ENCODE measurements around the gene DAD1.
A peak's percentile ranks its signal among the peaks of the same experiment; 100 is the strongest.
"Not testable (repeated sequence)": the region's sequence is repeated elsewhere in the genome, so short reads cannot be mapped to it uniquely, and the experiment has no call there.

Gene DAD1

DNA sequence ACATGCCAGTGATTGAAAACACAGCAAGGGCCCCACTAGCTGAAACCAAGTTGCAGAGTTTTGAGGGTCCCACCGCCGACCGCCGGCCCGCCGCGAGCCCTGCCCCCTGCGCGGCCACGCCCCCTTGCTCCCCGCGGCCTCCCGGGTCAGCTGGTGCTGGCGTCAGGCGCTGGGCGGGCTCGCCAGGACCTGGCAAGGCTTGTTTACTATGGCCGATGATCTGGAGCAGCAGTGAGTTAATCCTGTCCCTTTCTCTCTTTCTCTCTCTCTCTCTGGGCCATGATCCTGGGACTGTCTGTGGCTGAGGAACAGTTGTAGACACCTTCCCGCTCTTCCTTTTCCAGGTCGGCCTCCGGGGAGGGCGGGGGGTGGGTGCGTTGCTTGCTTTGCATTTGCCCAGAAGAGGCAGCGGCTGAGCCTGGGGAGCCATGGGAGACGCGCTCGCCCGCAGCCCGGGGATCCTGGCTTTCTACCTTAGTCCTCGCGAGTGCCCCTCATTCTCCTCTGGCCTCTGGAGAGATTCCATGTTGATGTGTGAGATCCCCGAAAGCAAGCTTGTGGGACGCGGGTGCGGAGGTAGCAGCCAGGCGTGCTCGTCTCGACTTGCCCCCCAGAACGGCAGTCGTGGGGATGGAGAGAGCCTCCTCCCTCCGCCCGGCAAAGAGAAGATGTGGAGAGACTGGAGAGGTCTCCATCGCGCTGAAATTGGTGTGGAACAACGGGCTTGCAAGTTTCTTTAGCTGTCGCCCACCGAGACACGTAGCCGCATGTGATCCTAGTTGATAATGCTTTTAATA lies 9.3 kb upstream of the DAD1 start, which contains the start of gene ABHD4:
TSS of gene ABHD4 (plus strand) at position 202 of the 797 bp plus-strand sequence. CDS start at position 209, 7 bp downstream.
- DNase-seq, result peak; percentile 41

GRCh38 chr14:22597771-22598098 lies 8.7 kb upstream of the DAD1 start:
- DNase-seq, result no peak

DNA sequence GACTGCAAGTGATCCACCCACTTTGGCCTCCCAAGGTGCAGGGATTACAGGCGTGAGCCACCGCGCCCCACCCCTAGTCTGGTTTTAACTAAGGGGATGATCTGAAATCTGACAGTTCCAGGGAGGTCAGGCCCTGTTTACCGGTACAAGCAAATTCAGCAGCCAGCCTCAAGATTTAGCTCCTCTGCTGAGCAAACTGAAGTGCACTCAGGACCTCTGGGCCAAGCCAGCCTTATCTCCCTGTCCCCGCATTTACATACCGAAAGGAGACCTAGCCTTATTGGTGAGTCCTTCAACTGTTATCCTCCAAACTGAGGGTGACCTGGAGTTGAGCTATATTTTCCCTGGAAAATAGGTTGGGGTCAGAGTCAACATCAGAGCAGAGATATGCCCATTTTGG lies 8.2 kb upstream of the DAD1 start:
- no peak for DNase-seq

GRCh38 chr14:22596354-22596879 lies 7.4 kb upstream of the DAD1 start:
- no peak for DNase-seq

GRCh38 chr14:22594156-22594716 lies 5.2 kb upstream of the DAD1 start:
- DNase-seq, result no peak

GRCh38 chr14:22593601-22594000 lies 4.6 kb upstream of the DAD1 start:
- DNase-seq, result no peak

GRCh38 chr14:22593189-22593588 lies 4.2 kb upstream of the DAD1 start:
- DNase-seq, result no peak

DNA sequence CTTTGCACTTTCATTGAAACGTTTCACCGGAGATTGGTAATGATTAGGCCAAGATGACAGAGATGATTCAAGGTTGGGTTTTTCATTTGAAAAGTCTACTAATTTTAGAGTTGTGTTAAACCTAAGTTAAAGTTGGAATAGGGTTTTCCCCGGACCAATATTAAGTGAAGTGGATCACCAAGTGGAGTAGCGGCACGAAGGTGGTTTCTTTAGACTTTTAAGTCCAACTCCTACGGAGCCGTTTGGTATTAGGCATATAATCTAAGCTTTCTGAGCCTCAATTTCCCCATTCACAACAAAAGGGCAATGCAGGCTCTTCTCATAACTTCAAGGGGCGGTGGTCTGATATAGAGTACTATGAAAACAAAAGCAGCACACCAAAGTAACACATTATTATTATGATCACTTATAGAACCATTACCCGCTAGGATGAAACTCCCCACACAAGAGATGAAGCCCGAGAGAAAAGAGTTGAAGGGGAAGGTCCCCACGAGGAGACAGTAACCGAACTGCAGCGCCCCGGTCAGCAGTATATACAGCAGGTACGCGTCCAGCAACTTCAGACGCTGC lies 413 bp downstream of the DAD1 start:
- no peak for DNase-seq

DNA sequence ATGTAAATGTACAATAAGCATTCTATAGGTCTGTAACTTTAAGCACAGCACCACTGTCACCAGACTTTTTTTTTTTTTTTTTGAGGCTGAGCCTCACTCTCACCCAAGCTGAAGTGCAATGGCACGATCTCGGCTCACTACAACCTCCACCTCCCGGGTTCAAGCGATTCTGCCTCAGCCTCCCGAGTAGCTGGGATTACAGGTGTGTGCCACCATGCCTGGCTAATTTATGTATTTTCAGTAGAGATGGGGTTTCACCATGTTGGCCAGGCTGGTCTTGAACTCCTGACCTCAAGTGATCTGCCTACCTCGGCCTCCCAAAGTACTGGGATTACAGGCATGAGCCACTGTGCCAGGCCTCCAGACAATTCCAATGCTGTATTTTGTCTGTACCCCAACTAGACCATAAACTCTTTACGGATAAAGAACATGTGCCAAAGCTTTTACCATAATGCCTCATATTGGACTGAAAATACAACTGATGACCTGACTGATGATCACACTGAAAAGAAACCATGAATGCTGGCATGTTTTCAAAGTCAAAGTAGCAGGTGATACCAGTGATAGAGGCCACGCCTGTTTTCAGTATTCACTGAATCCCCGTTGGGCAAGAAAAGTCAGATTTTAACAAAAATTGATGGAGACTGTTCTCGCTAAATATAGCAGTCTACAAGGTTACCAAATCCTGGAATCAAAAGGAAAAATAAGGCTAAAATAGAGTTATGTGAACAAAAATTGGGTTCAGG lies 1.2 kb downstream of the DAD1 start:
- not testable (repeated sequence) for DNase-seq

GRCh38 chr14:22587247-22587646 lies 1.8 kb downstream of the DAD1 start:
- no peak for DNase-seq

DNA sequence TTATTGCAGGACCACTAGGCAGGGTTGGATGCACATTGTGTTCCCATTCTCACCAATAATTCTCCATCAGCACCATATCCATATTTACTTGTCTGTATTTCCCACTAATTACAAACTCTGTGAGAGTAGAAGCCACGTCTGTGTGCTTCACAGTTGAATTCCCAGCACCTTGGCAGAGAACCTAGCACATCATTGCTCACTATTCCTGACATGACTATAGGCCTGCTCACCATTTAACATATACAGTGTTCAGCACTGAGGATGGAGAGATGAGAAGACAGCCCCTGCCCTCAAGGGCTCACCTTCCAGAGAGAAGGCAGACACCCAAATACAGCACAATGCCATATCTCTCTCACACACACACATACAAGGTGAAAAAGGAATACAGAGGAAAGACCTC lies 5.0 kb downstream of the DAD1 start:
- no peak for DNase-seq

DNA sequence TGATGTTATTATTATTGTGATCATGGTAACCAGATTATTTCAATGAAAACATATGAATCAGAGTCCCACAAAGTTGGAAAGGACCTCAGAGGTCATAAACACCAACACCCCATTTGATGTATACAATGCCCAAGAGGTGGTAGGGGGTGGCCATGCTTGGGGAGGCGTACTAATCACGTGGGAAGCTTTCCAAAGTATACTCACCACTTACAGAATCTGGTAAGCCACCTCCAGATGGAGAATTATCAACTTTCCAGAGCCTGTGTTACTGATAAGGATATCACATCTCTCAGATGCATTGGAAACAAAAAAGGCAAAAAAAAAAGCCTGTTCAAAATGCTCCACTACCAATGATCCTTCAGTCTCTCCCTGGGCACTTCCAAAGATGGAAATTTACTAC lies 8.4 kb downstream of the DAD1 start:
- no peak for DNase-seq

DNA sequence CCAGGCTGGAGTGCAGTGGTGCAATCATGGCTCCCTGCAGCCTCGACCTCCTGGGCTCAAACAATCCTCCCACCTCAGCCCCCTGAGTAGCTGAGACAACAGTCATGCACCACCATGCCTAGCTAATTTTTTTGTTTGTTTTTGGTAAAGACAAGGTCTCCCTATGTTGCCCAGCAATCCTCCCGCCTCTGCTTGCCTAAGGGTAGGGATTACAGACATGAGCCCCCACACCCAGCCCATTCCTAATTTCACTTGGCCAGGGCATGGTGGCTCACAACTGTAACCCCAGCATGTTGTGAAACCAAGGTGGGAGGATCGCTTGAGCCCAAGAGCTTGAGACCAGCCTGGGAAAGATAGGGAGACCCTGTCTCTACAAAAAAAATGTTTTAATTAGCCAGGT lies 9.1 kb downstream of the DAD1 start:
- no peak for DNase-seq

GRCh38 chr14:22579236-22579635 lies 9.8 kb downstream of the DAD1 start:
- no peak for DNase-seq

GRCh38 chr14:22577334-22577908 lies 11.6 kb downstream of the DAD1 start:
- DNase-seq, result no peak

DNA sequence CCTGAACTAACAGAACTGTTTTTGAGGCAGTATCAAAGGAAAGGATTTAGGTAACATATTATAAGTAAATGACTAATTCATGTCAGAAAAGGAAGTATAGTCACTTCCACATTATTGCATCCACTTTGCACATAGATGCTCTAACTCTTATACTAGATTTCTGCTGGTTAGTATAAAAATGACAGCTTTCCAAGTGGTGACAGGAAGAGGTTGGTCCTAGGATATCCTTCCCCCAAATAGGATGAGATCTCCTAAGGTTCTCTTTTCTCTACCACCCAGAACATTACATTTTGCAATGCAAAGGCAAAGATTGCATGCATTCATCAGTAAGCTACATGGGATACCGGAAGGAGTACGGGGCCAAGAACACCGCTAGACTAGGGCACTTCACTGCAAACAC lies 15.2 kb downstream of the DAD1 start:
- no peak for DNase-seq

DNA sequence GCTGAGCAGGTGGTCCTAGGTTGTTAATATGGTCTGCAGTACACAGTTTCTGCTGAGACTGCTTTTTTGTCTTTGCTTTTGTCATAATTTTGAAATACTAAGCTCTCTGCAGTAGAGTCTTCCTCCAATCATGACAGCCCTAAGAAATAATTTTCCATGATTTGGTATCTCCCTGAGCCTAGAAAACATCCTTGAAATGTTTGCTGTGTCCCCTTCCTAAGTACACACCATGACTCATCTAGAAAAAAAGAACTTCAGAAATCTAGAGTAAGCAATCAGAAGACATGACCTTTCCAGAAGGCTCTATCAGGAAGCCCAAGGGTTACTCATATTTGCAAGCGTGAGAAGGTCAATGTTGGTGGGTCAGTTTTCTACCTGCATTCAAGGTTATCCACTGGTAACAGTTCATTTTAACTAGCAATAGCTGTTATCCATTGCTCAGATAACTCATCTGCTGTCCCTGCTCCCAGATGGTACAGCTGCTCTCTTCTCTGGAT lies 16.4 kb downstream of the DAD1 start:
- no peak for DNase-seq

GRCh38 chr14:22570132-22570949 lies 18.7 kb downstream of the DAD1 start:
- DNase-seq, result peak; percentile 58

GRCh38 chr14:22569737-22570131 lies 19.3 kb downstream of the DAD1 start:
- DNase-seq, result no peak

DNA sequence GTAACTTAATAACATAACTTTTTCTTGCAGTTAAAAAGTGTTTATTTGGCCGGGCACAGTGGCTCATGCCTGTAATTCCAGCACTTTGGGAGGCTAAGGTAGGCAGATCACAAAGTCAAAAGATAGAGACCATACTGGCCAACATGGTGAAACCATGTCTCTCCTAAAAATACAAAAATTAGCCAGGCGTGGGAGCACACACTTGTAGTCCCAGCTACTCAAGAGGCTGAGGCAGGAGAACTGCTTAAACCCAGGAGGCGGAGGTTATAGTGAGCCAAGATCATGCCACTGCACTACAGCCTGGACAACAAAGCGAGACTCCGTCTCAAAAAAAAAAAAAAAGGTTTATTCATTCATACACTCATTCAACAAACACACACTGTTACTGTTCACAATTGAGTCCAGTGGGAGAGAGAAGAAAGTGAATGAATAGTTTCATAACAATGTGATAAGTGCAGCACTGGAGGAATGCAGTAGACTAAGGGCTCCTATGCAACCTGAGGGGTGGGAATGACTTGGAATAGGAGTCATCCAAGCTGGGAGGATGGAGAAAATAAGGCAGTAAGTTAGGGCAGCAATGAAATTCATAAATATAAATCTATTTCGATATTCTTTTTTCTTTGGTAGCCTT lies 19.8 kb downstream of the DAD1 start:
- no peak for DNase-seq

- no peak for DNase-seq
These were observed 21.6 kb downstream of the DAD1 start for GRCh38 chr14:22567437-22567836.

- DNase-seq, result no peak
These were observed 22.2 kb downstream of the DAD1 start for GRCh38 chr14:22566845-22567244.

Measured in stimulated activated CD4-positive, alpha-beta T cell treated with anti-CD3 and anti-CD28 coated beads, Interleukin-12 subunit alpha, Interleukin-12 subunit beta, amount 100 ng/mL, for 4 hours (primary cell).